LHCN-M2 (cell line): Measurements from ENCODE around the gene LAMA5. TPM values are rescaled to one million over a fixed set of nuclear protein-coding genes. Genes with fewer than 3 reads are reported as not detected.
A peak's percentile ranks its signal among the peaks of the same experiment; 100 is the strongest.

Experiments
- DNase-seq: peaks from one replicate; pipeline ENCODE4 v3.0.0-alpha.2; 2012; ENCODE audit warnings: low read depth
- total RNA-seq: library from RNA; depleted of rRNA; stranded (reverse); fragments of >200 nt; gene quantifications from 2 replicates; pipeline ENCODE4 v1.2.3, GENCODE V29; 2014

Gene LAMA5
- total RNA-seq, 1 experiment from 2014 or later, result 29.2 TPM

GRCh38 chr20:62359043-62359490, 8.0 kb downstream of the LAMA5 start:
- no peak for DNase-seq

GRCh38 chr20:62358171-62359042, 8.7 kb downstream of the LAMA5 start:
- DNase-seq, result peak; percentile 82

- no peak for DNase-seq
Observed at GRCh38 chr20:62357681-62358080, 9.4 kb downstream of the LAMA5 start.

GRCh38 chr20:62357187-62357667, 9.9 kb downstream of the LAMA5 start:
- peak; percentile 68 for DNase-seq

- DNase-seq, result no peak
Observed at GRCh38 chr20:62356589-62357186, 10.4 kb downstream of the LAMA5 start.

- peak; percentile 23 for DNase-seq
Observed at GRCh38 chr20:62355878-62356588, 11.1 kb downstream of the LAMA5 start.

- DNase-seq, result no peak
Observed at GRCh38 chr20:62355516-62355877, 11.6 kb downstream of the LAMA5 start.

GRCh38 chr20:62354811-62355341, 12.2 kb downstream of the LAMA5 start:
- no peak for DNase-seq

GRCh38 chr20:62354031-62354808, 12.9 kb downstream of the LAMA5 start:
- DNase-seq, result no peak

- DNase-seq, result no peak
Observed at GRCh38 chr20:62353289-62354030, 13.7 kb downstream of the LAMA5 start.

GRCh38 chr20:62352402-62353288, 14.5 kb downstream of the LAMA5 start:
- DNase-seq, result no peak

GRCh38 chr20:62351469-62352401, 15.4 kb downstream of the LAMA5 start:
- no peak for DNase-seq

- no peak for DNase-seq
Observed at GRCh38 chr20:62350629-62351422, 16.3 kb downstream of the LAMA5 start.

GRCh38 chr20:62350098-62350628, 16.9 kb downstream of the LAMA5 start:
- DNase-seq, result no peak

- no peak for DNase-seq
Observed at GRCh38 chr20:62349556-62350097, 17.5 kb downstream of the LAMA5 start.

- DNase-seq, result no peak
Observed at GRCh38 chr20:62348604-62349003, 18.5 kb downstream of the LAMA5 start.

- DNase-seq, result no peak
Observed at GRCh38 chr20:62347445-62347844, 19.7 kb downstream of the LAMA5 start.
